H9 (cell line): ENCODE data around the gene C17orf75. TPM values are rescaled to one million over a fixed set of nuclear protein-coding genes. Genes with fewer than 3 reads are reported as not detected.

Experiments
- DNase-seq: peaks from one replicate; pipeline ENCODE4 v3.0.0-alpha.2; 2017
- H2AFZ ChIP-seq: one replicate; pipeline ENCODE4 v1.6.1; 2013; ENCODE audit warnings: mild to moderate bottlenecking, low read length, control low read depth, moderate library complexity
- H2AK5ac ChIP-seq: 2 replicates; pipeline ENCODE4 v1.6.1; 2013; ENCODE audit warnings: low read length, control low read depth, mixed read lengths; ENCODE audit not compliant: insufficient read length
- H2BK120ac ChIP-seq: one replicate; pipeline ENCODE4 v1.6.1; 2013; ENCODE audit warnings: low read depth, mild to moderate bottlenecking, low read length, control low read depth, inconsistent platforms; ENCODE audit not compliant: poor library complexity, severe bottlenecking
- H2BK12ac ChIP-seq: 2 replicates; pipeline ENCODE4 v1.6.1; 2013; ENCODE audit warnings: low read length, control low read depth, mixed read lengths, low read depth; ENCODE audit not compliant: insufficient read length
- H2BK15ac ChIP-seq: 2 replicates; pipeline ENCODE4 v1.6.1; 2013; ENCODE audit warnings: low read depth, low read length, control low read depth
- H2BK20ac ChIP-seq: one replicate; pipeline ENCODE4 v1.6.1; 2013; ENCODE audit warnings: low read depth, mild to moderate bottlenecking, low read length, control low read depth, inconsistent platforms; ENCODE audit not compliant: poor library complexity, severe bottlenecking
- H2BK5ac ChIP-seq: 2 replicates; pipeline ENCODE4 v1.6.1; 2013; ENCODE audit warnings: low read length, control low read depth, mixed read lengths; ENCODE audit not compliant: insufficient read length
- H3K14ac ChIP-seq: 2 replicates; pipeline ENCODE4 v1.6.1; 2013; ENCODE audit warnings: low read length, control low read depth; ENCODE audit not compliant: insufficient read depth
- H3K18ac ChIP-seq: 2 replicates; pipeline ENCODE4 v1.6.1; 2013; ENCODE audit warnings: low read depth, mild to moderate bottlenecking, mixed read lengths, low read length, control low read depth; ENCODE audit not compliant: insufficient read length
- H3K23ac ChIP-seq: 2 replicates; pipeline ENCODE4 v1.6.1; 2013; ENCODE audit warnings: low read length, control low read depth, mixed read lengths, low read depth; ENCODE audit not compliant: insufficient read length
- H3K23me2 ChIP-seq: 2 replicates; pipeline ENCODE4 v1.6.1; 2013; ENCODE audit warnings: low read depth, mild to moderate bottlenecking, mixed read lengths, low read length, control low read depth; ENCODE audit not compliant: insufficient read length, poor library complexity, severe bottlenecking
- H3K27ac ChIP-seq: 2 replicates; pipeline ENCODE4 v1.5.1; 2013; ENCODE audit warnings: low read length, control low read depth, mixed read lengths, low read depth; ENCODE audit not compliant: insufficient read length
- H3K27me3 ChIP-seq: 2 replicates; pipeline ENCODE4 v1.6.1; 2013; ENCODE audit warnings: low read length, control low read depth, inconsistent platforms; ENCODE audit not compliant: insufficient read depth
- H3K4ac ChIP-seq: 2 replicates; pipeline ENCODE4 v1.6.1; 2013; ENCODE audit warnings: low read depth, mild to moderate bottlenecking, control low read depth, inconsistent platforms, low read length, moderate library complexity
- H3K4me1 ChIP-seq: 2 replicates; pipeline ENCODE4 v1.6.1; 2013; ENCODE audit warnings: low read length, control low read depth, inconsistent platforms; ENCODE audit not compliant: insufficient read depth
- H3K4me2 ChIP-seq: 2 replicates; pipeline ENCODE4 v1.6.1; 2013; ENCODE audit warnings: low read length, control low read depth, mixed read lengths; ENCODE audit not compliant: insufficient read length, insufficient read depth
- H3K56ac ChIP-seq: 2 replicates; pipeline ENCODE4 v1.6.1; 2013; ENCODE audit warnings: low read depth, mild to moderate bottlenecking, mixed read lengths, low read length, control low read depth; ENCODE audit not compliant: insufficient read length
- H3K79me1 ChIP-seq: 2 replicates; pipeline ENCODE4 v1.6.1; 2013; ENCODE audit warnings: low read depth, mild to moderate bottlenecking, moderate library complexity, low read length, control low read depth, inconsistent platforms; ENCODE audit not compliant: insufficient read depth, poor library complexity, severe bottlenecking
- H3K79me2 ChIP-seq: 2 replicates; pipeline ENCODE4 v1.6.1; 2013; ENCODE audit warnings: low read length, control low read depth, inconsistent platforms; ENCODE audit not compliant: insufficient read depth
- H3K9ac ChIP-seq: 2 replicates; pipeline ENCODE4 v1.6.1; 2013; ENCODE audit warnings: low read length, control low read depth, mixed read lengths; ENCODE audit not compliant: insufficient read length; ENCODE audit errors: extremely low read depth
- H3K9me3 ChIP-seq: one replicate; pipeline ENCODE4 v1.6.1; 2013; ENCODE audit warnings: low read depth, low read length, inconsistent platforms; ENCODE audit not compliant: control insufficient read depth
- H3T11ph ChIP-seq: one replicate; pipeline ENCODE4 v1.6.1; 2013; ENCODE audit warnings: mild to moderate bottlenecking, low read length, control low read depth, inconsistent platforms
- H4K20me1 ChIP-seq: one replicate; pipeline ENCODE4 v1.6.1; 2013; ENCODE audit not compliant: control insufficient read depth, insufficient read length, insufficient read depth
- H4K5ac ChIP-seq: 2 replicates; pipeline ENCODE4 v1.6.1; 2013; ENCODE audit warnings: low read depth, mild to moderate bottlenecking, mixed read lengths, low read length, control low read depth; ENCODE audit not compliant: insufficient read length
- H4K8ac ChIP-seq: replicated peaks from 2 replicates; pipeline ENCODE4 v1.6.1; 2013; ENCODE audit warnings: low read length, control low read depth, mixed read lengths, low read depth; ENCODE audit not compliant: insufficient read length
- H4K91ac ChIP-seq: 2 replicates; pipeline ENCODE4 v1.6.1; 2013; ENCODE audit warnings: low read depth, mild to moderate bottlenecking, moderate library complexity, mixed read lengths, low read length, control low read depth; ENCODE audit not compliant: insufficient read length
- H3K27ac Mint-ChIP-seq, 3 experiments: 2 replicates in 2 of 3; 3 replicates in 1 of 3; pipeline ENCODE4 v1.8.0; 2020 to 2021; ENCODE audit warnings: mixed read lengths in 3 of 3, mild to moderate bottlenecking in 1 of 3, moderate library complexity in 1 of 3
- H3K27me3 Mint-ChIP-seq: 2 replicates; pipeline ENCODE4 v1.8.0; 2021; ENCODE audit warnings: low read depth, mild to moderate bottlenecking, moderate library complexity, mixed read lengths
- H3K36me3 Mint-ChIP-seq, 3 experiments: 2 replicates in 2 of 3; 3 replicates in 1 of 3; pipeline ENCODE4 v1.8.0; 2020 to 2021; ENCODE audit warnings: low read depth in 3 of 3, mixed read lengths in 3 of 3; ENCODE audit not compliant: insufficient read depth in 1 of 3
- H3K4me1 Mint-ChIP-seq, 2 experiments: 2 replicates each; pipeline ENCODE4 v1.8.0; 2020; ENCODE audit warnings: mixed read lengths in 2 of 2
- H3K4me3 Mint-ChIP-seq, 2 experiments: 2 replicates in 1 of 2; 3 replicates in 1 of 2; pipeline ENCODE4 v1.8.0; 2020 to 2021; ENCODE audit warnings: mild to moderate bottlenecking in 2 of 2, mixed read lengths in 2 of 2, moderate library complexity in 1 of 2
- H3K9me3 Mint-ChIP-seq, 2 experiments: 2 replicates in 1 of 2; 3 replicates in 1 of 2; pipeline ENCODE4 v1.8.0; 2020; ENCODE audit warnings: mild to moderate bottlenecking in 2 of 2, mixed read lengths in 2 of 2, moderate library complexity in 1 of 2
- WGBS: extraction: QIAGEN DNeasy Blood & Tissue Kit; methylation state at CpG from one replicate; pipeline ENCODE4 v1.1.7; 2013; ENCODE audit warnings: missing lambda C conversion rate, low lambda C conversion rate, mixed read lengths; ENCODE audit not compliant: insufficient read length; ENCODE audit errors: extremely low coverage; 5-methylcytosine and 5-hydroxymethylcytosine counted together
- total RNA-seq: library from RNA; stranded (reverse); gene quantifications from 2 replicates; pipeline ENCODE4 v1.2.1, GENCODE V29; 2021
- TF ChIP-seq, protein P1 (sequence below): fragments of 200-600 bp; sonication (generic); conservative IDR thresholded peaks from 3 replicates; pipeline ENCODE4 v1.8.0; 2021; ENCODE audit warnings: antibody characterized with exemption, mild to moderate bottlenecking

Gene C17orf75
- total RNA-seq, 1 experiment from 2014 or later: 40.4 TPM

DNA sequence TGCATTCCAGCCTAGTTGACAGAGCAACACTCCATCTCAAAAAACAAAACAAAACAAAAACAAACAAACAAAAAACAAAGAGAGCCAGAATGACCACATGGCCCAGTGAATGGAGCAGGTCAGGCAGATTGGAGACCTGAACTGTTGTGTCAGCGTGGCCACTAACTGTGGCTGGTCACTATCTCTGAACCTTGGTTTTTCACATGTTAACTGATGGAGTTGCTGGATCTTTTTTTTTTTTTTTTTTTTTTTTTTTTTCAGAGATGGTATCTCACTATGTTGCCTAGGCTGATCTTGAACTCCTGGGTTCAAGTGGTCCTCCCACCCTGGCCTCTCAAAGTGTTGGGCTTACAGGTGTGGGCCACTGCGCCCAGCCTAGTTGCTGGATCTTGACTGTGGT, 44.5 kb downstream of the C17orf75 start:
- no peaks in the 10 kb centered on the region for H3K27me3 ChIP-seq
- H3K56ac ChIP-seq: no peak overlapping the region
- H2BK12ac ChIP-seq: no peak overlapping the region
- no peak overlapping the region for H2BK5ac ChIP-seq
- Mint-ChIP-seq H3K27ac (no peak overlapping the region; a peak in 1 of 7 replicates), H3K9me3 (no peaks in the 10 kb centered on the region), H3K4me3 (no peak overlapping the region), H3K27me3 (no peaks in the 10 kb centered on the region), H3K36me3 (peaks cover 0 to 27% (median 0%) of the 10 kb centered on the region in 3 experiments; a peak in 3 of 7 replicates), H3K4me1 (peaks cover 21 to 33% of the 10 kb centered on the region in 2 experiments)
- H3K18ac ChIP-seq: no peak overlapping the region
- TF ChIP-seq, protein P1, sequence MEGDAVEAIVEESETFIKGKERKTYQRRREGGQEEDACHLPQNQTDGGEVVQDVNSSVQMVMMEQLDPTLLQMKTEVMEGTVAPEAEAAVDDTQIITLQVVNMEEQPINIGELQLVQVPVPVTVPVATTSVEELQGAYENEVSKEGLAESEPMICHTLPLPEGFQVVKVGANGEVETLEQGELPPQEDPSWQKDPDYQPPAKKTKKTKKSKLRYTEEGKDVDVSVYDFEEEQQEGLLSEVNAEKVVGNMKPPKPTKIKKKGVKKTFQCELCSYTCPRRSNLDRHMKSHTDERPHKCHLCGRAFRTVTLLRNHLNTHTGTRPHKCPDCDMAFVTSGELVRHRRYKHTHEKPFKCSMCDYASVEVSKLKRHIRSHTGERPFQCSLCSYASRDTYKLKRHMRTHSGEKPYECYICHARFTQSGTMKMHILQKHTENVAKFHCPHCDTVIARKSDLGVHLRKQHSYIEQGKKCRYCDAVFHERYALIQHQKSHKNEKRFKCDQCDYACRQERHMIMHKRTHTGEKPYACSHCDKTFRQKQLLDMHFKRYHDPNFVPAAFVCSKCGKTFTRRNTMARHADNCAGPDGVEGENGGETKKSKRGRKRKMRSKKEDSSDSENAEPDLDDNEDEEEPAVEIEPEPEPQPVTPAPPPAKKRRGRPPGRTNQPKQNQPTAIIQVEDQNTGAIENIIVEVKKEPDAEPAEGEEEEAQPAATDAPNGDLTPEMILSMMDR: no peak
- no peak overlapping the region for H3K4me2 ChIP-seq
- H4K5ac ChIP-seq: no peak overlapping the region
- no peak overlapping the region for H2AK5ac ChIP-seq
- H2BK20ac ChIP-seq: no peak overlapping the region
- no peak overlapping the region for H4K8ac ChIP-seq
- no peak overlapping the region for H3K27ac ChIP-seq
- H4K91ac ChIP-seq: no peak overlapping the region
- no peaks in the 10 kb centered on the region for H3K9me3 ChIP-seq
- no peaks in the 10 kb centered on the region for H3K23me2 ChIP-seq
- DNase-seq: no peak
- H3K79me1 ChIP-seq: no peaks in the 10 kb centered on the region
- H2BK15ac ChIP-seq: no peak overlapping the region
- no CpG with 5 or more reads among the region's 2 CpGs for WGBS
- no peak overlapping the region for H2BK120ac ChIP-seq
- H3K79me2 ChIP-seq: no peaks in the 10 kb centered on the region
- H3K4me1 ChIP-seq: no peaks in the 10 kb centered on the region
- H4K20me1 ChIP-seq: no peaks in the 10 kb centered on the region
- no peak overlapping the region for H3K23ac ChIP-seq
- H2AFZ ChIP-seq: no peak overlapping the region
- no peak overlapping the region for H3K9ac ChIP-seq
- no peak overlapping the region for H3K14ac ChIP-seq
- no peak overlapping the region for H3K4ac ChIP-seq
- H3T11ph ChIP-seq: no peak overlapping the region
